ENCODE measurements around the gene SLC16A14. TPM values are rescaled to one million over a fixed set of nuclear protein-coding genes. Genes with fewer than 3 reads are reported as not detected.

SLC16A14 gene
- total RNA-seq, 1 experiment from 2014 or later, result not detected

GRCh38 chr2:230085201-230085600, 16.5 kb upstream of the SLC16A14 start:
- Histone ChIP-seq H3K36me3 (ENCODE audit: control insufficient read depth, insufficient read depth, low read length) (no peaks in the 10 kb centered on the region), H3K4me1 (no peaks in the 10 kb centered on the region), H3K9me3 (no peaks in the 10 kb centered on the region), H3K4me3 (ENCODE audit: low read depth, low read length) (no peak overlapping the region), H3K27me3 (replicated peaks; ENCODE audit: control insufficient read depth, insufficient read depth, low read length) (no peaks in the 10 kb centered on the region)
- intact Hi-C loops (cut with micrococcal nuclease; ENCODE audit: unreplicated experiment), result no loop called here
- Mint-ChIP-seq H3K4me3 (ENCODE audit: unreplicated experiment) (no peak overlapping the region), H3K27me3 (ENCODE audit: insufficient read depth, unreplicated experiment) (no peaks in the 10 kb centered on the region), H3K27ac (ENCODE audit: unreplicated experiment) (no peak overlapping the region), H3K9me3 (ENCODE audit: unreplicated experiment) (no peaks in the 10 kb centered on the region), H3K4me1 (ENCODE audit: low read depth, unreplicated experiment) (no peaks in the 10 kb centered on the region), H3K36me3 (ENCODE audit: insufficient read depth, unreplicated experiment) (no peaks in the 10 kb centered on the region)
- no peak for TF ChIP-seq CTCF (IDR thresholded peaks at IDR 0.05; ENCODE audit: insufficient read depth in 1 of 2, low read depth in 1 of 2, low read length in 1 of 2, severe bottlenecking in 1 of 2, unreplicated experiment in 1 of 2)
- no TSS peak for BruUV-seq (replicated peaks)
- DNase-seq, result no peak
- ChIA-PET CTCF (no interaction called here), POLR2A (no interaction called here)

GRCh38 chr2:230077851-230078547, 9.3 kb upstream of the SLC16A14 start:
- no peaks in the 10 kb centered on the region for H3K27me3 ChIP-seq (replicated peaks; ENCODE audit: control insufficient read depth, insufficient read depth, low read length)
- H3K4me3 ChIP-seq (ENCODE audit: low read depth, low read length), result no peak overlapping the region
- intact Hi-C loops (cut with micrococcal nuclease; ENCODE audit: unreplicated experiment), result no loop called here
- Mint-ChIP-seq H3K9me3 (ENCODE audit: unreplicated experiment) (peaks cover 10% of the 10 kb centered on the region), H3K36me3 (ENCODE audit: insufficient read depth, unreplicated experiment) (no peaks in the 10 kb centered on the region), H3K27me3 (ENCODE audit: insufficient read depth, unreplicated experiment) (peaks cover 4% of the 10 kb centered on the region), H3K4me1 (ENCODE audit: low read depth, unreplicated experiment) (no peaks in the 10 kb centered on the region), H3K4me3 (ENCODE audit: unreplicated experiment) (no peak overlapping the region), H3K27ac (ENCODE audit: unreplicated experiment) (no peak overlapping the region)
- CTCF ChIA-PET, result no interaction called here
- H3K4me1 ChIP-seq, result no peaks in the 10 kb centered on the region
- no peaks in the 10 kb centered on the region for H3K9me3 ChIP-seq
- POLR2A ChIA-PET, result no interaction called here
- no peak for TF ChIP-seq CTCF (IDR thresholded peaks at IDR 0.05; ENCODE audit: insufficient read depth in 1 of 2, low read depth in 1 of 2, low read length in 1 of 2, severe bottlenecking in 1 of 2, unreplicated experiment in 1 of 2)
- H3K36me3 ChIP-seq (ENCODE audit: control insufficient read depth, insufficient read depth, low read length), result no peaks in the 10 kb centered on the region
- no TSS peak for BruUV-seq (replicated peaks)
- DNase-seq, result no peak

- Mint-ChIP-seq H3K27ac (ENCODE audit: unreplicated experiment) (no peak overlapping the region), H3K36me3 (ENCODE audit: insufficient read depth, unreplicated experiment) (no peaks in the 10 kb centered on the region), H3K4me3 (ENCODE audit: unreplicated experiment) (no peak overlapping the region), H3K4me1 (ENCODE audit: low read depth, unreplicated experiment) (no peaks in the 10 kb centered on the region), H3K9me3 (ENCODE audit: unreplicated experiment) (peaks cover 10% of the 10 kb centered on the region), H3K27me3 (ENCODE audit: insufficient read depth, unreplicated experiment) (peaks cover 4% of the 10 kb centered on the region)
- H3K4me3 ChIP-seq (ENCODE audit: low read depth, low read length), result no peak overlapping the region
- H3K36me3 ChIP-seq (ENCODE audit: control insufficient read depth, insufficient read depth, low read length), result no peaks in the 10 kb centered on the region
- CTCF ChIA-PET, result no interaction called here
- no peaks in the 10 kb centered on the region for H3K27me3 ChIP-seq (replicated peaks; ENCODE audit: control insufficient read depth, insufficient read depth, low read length)
- DNase-seq, result no peak
- no peaks in the 10 kb centered on the region for H3K9me3 ChIP-seq
- no peaks in the 10 kb centered on the region for H3K4me1 ChIP-seq
- POLR2A ChIA-PET, result no interaction called here
- TF ChIP-seq CTCF (IDR thresholded peaks at IDR 0.05; ENCODE audit: insufficient read depth in 1 of 2, low read depth in 1 of 2, low read length in 1 of 2, severe bottlenecking in 1 of 2, unreplicated experiment in 1 of 2), result no peak
- intact Hi-C loops (cut with micrococcal nuclease; ENCODE audit: unreplicated experiment), result no loop called here
- BruUV-seq (replicated peaks), result no TSS peak
Measured at GRCh38 chr2:230076819-230077218, 8.1 kb upstream of the SLC16A14 start.
